Pancreas (tissue), 10 donors: Measurements from ENCODE around the gene MXI1. TPM values are rescaled to one million over a fixed set of nuclear protein-coding genes. Genes with fewer than 3 reads are reported as not detected.
"Not testable (repeated sequence)": the region's sequence is repeated elsewhere in the genome, so short reads cannot be mapped to it uniquely, and the experiment has no call there.

Experiments used
- ATAC-seq, 4 donors: fragments of 200-7000 bp; cut with Tn5 transposase; one replicate each; pipeline versions ENCODE4 v1.8.0 to v1.9.1; 2020; ENCODE audit warnings: mild to moderate bottlenecking in 4 of 4, moderate library complexity in 4 of 4
- DNase-seq, 6 donors: peaks; one replicate each; pipeline ENCODE4 v3.0.0-alpha.2; 2020
- FAIRE-seq: peaks from 2 replicates; lab custom pipeline; 2012; peaks lifted over from hg19 to GRCh38; lab: Jason Lieb, UNC
- H3K27ac ChIP-seq, 4 donors: fragments of 200-600 bp; sonication (generic); 1 replicate in 3 of 4; 2 replicates in 1 of 4; pipeline versions ENCODE4 v1.5.0 to v1.8.0; 2020
- H3K27me3 ChIP-seq, 4 donors: fragments of 200-600 bp; one replicate each; pipeline ENCODE4 v1.8.0; 2021
- H3K36me3 ChIP-seq, 3 donors: fragments of 200-600 bp; sonication (generic) in 1 of 3; one replicate each; pipeline versions ENCODE4 v1.5.0 to v1.8.0; 2020 to 2021
- H3K4me1 ChIP-seq, 3 donors: fragments of 200-600 bp; one replicate each; pipeline ENCODE4 v1.8.0; 2021
- H3K4me3 ChIP-seq, 4 donors: fragments of 200-600 bp; sonication (generic) in 2 of 4; one replicate each; pipeline versions ENCODE4 v1.5.0 to v1.8.0; 2020 to 2021
- H3K9me3 ChIP-seq, 4 donors: fragments of 200-600 bp; one replicate each; pipeline ENCODE4 v1.8.0; 2021
- CTCF ChIP-seq, 4 donors: fragments of 200-600 bp; sonication (generic) in 3 of 4; IDR thresholded peaks; one replicate each; pipeline versions ENCODE4 v1.5.0 to v1.8.0; 2021; ENCODE audit warnings: antibody characterized with exemption in 4 of 4
- WGBS, 2 donors: extraction: QIAGEN DNeasy Blood & Tissue Kit; methylation state at CpG; one replicate each; pipeline ENCODE4 v1.1.7; 2013; 5-methylcytosine and 5-hydroxymethylcytosine counted together
- intact Hi-C, 3 donors: fragments of 100-400 bp; cut with DNase I; formaldehyde crosslinking; loops; one replicate each; pipeline versions ENCODE4 v1.11.1 to v1.14.2; 2022
- polyA plus RNA-seq, 2 donors: library from polyadenylated mRNA; stranded (reverse); fragments of 200-250 nt; gene quantifications; one replicate each; pipeline ENCODE4 v1.2.3, GENCODE V29; 2013
- total RNA-seq, 6 donors: library from RNA; stranded (reverse); fragmentation: NEBNext Ultra II Directional in 4 of 6; extraction: Animal tissue kit (Norgen Biotek cat#: 25700) in 4 of 6; gene quantifications; one replicate each; pipeline versions ENCODE4 v1.2.1 to v1.2.4, GENCODE V29; 2021 to 2023
- donor health status: healthy with polysubstance abuse.
- donor health status: DM: no; HTN: no; CAD: no; lungs with moderate emphysema.
- donor health status: DM: no; HTN: no; CAD: no.
- donor health status: control.
- donor health status: control.
- donor health status: Bipolar disorder and iron deficiency.
- donor health status: DM: yes; HTN: yes; CAD: no.
- donor health status: DM: no; HTN: no; CAD: no.
- donor health status: DM: no; HTN: no; CAD: no.
- donor health status: DM: yes; HTN: yes; CAD: no.

MXI1 gene
- total and polyA plus RNA-seq, 8 donors = 8.2 to 30.5 (median 21.5) TPM

DNA sequence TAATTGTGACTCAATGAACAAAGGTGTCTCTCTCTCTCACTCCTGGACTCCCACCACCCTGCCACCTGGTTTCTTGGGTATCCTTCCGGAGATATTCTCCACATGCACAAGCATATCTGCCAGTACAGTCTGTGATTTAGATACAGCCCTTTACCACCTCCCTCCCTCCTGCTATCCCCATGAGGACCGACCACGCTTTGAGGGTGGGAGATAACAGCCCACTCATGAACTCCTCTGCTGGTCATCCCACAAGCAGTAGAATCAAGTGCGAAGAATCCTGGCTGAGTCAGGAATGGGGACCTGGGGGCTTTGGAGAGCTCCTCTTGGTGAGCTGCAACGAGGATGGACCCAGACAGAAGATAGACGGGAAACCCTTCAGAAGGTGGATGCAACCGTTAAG lies 28.2 kb upstream of the MXI1 start:
- no peaks in the 10 kb centered on the region for H3K36me3 ChIP-seq
- ATAC-seq = no peak
- no peaks in the 10 kb centered on the region for H3K9me3 ChIP-seq
- no peak overlapping the region for H3K27ac ChIP-seq
- intact Hi-C loops = no loop called here
- H3K4me1 ChIP-seq = no peaks in the 10 kb centered on the region
- DNase-seq = no peak
- no peaks in the 10 kb centered on the region for H3K27me3 ChIP-seq
- TF ChIP-seq CTCF (IDR thresholded peaks at IDR 0.05) = no peak
- no peak overlapping the region for H3K4me3 ChIP-seq
- 88% methylated on average over 7 of the region's 7 CpGs for WGBS, 2 donors
- no peak for FAIRE-seq

- ATAC-seq (no peak), FAIRE-seq (no peak), DNase-seq (no peak)
- 85 to 89% methylated on average over 10 of the region's 10 CpGs for WGBS, 2 donors
- no peak overlapping the region for H3K4me3 ChIP-seq
- intact Hi-C loops = no loop called here
- no peaks in the 10 kb centered on the region for H3K27me3 ChIP-seq
- no peak for TF ChIP-seq CTCF (IDR thresholded peaks at IDR 0.05)
- no peaks in the 10 kb centered on the region for H3K36me3 ChIP-seq
- H3K4me1 ChIP-seq = no peaks in the 10 kb centered on the region
- H3K27ac ChIP-seq = no peak overlapping the region
- H3K9me3 ChIP-seq = no peaks in the 10 kb centered on the region
Measured at GRCh38 chr10:110181451-110181850, 26.0 kb upstream of the MXI1 start.

DNA sequence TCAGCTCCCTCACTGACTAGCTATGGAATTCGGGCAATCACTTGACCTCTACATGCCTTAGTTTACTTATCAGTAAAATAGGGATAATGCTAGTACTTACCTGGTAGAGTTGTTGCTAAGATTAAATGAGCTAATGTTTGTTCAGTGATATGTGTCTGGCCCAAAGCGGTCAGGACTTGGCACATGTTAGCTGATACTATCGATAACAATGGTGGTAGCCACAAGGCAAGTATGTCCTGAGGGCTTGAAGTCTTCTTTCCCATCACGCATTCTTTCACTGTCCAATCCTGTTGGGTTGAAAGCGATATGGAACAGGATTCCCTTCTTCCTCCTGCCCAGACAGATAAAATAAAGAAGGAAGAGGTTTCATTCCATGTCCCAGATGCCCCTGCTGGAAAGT lies 25.5 kb upstream of the MXI1 start:
- Histone ChIP-seq H3K9me3 (no peaks in the 10 kb centered on the region), H3K4me1 (no peaks in the 10 kb centered on the region), H3K4me3 (no peak overlapping the region), H3K27ac (no peak overlapping the region), H3K36me3 (no peaks in the 10 kb centered on the region), H3K27me3 (no peaks in the 10 kb centered on the region)
- intact Hi-C loops = no loop called here
- 62 to 63% methylated on average over 5 of the region's 5 CpGs for WGBS, 2 donors
- TF ChIP-seq CTCF (IDR thresholded peaks at IDR 0.05) = no peak
- FAIRE-seq (no peak), DNase-seq (no peak), ATAC-seq (no peak)

DNA sequence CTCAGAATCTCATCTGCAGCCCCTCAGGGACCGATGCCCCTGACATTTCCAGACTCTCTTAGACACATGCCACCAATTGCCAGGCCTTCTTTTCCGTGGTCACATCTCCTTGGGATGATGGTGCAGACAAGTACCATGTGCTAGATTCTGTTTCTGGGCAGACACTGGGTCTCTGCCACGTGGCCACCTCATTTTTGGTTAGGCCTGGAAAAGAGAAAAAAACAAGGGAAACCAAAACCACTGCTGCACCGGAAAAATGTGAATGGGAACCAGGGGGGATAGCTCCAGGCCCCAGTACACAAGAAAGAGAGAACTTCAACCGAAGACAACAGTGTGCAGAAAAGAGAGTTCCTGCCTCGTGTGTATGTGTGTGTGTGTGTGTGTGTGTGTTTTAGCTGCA lies 23.0 kb upstream of the MXI1 start:
- ATAC-seq (no peak), DNase-seq (no peak), FAIRE-seq (no peak)
- Histone ChIP-seq H3K4me3 (no peak overlapping the region), H3K27ac (no peak overlapping the region), H3K36me3 (no peaks in the 10 kb centered on the region), H3K4me1 (no peaks in the 10 kb centered on the region), H3K27me3 (no peaks in the 10 kb centered on the region), H3K9me3 (no peaks in the 10 kb centered on the region)
- TF ChIP-seq CTCF (IDR thresholded peaks at IDR 0.05) = no peak
- intact Hi-C loops = no loop called here
- WGBS, 2 donors = 74 to 80% methylated on average over 6 of the region's 6 CpGs

GRCh38 chr10:110185646-110186182 lies 21.7 kb upstream of the MXI1 start:
- H3K27me3 ChIP-seq, FAIRE-seq, H3K4me1 ChIP-seq, H3K4me3 ChIP-seq, ATAC-seq, intact Hi-C loops, H3K27ac ChIP-seq, DNase-seq, H3K36me3 ChIP-seq, H3K9me3 ChIP-seq: not testable (repeated sequence)
- 52 to 54% methylated on average over 2 of the region's 2 CpGs for WGBS, 2 donors
